Measurements from ENCODE around the gene TMEM145. TPM values are rescaled to one million over a fixed set of nuclear protein-coding genes. Genes with fewer than 3 reads are reported as not detected.
"Not testable (repeated sequence)": the region's sequence is repeated elsewhere in the genome, so short reads cannot be mapped to it uniquely, and the experiment has no call there.

TMEM145 gene
- total RNA-seq, 1 experiment from 2014 or later: 0.85 TPM

DNA sequence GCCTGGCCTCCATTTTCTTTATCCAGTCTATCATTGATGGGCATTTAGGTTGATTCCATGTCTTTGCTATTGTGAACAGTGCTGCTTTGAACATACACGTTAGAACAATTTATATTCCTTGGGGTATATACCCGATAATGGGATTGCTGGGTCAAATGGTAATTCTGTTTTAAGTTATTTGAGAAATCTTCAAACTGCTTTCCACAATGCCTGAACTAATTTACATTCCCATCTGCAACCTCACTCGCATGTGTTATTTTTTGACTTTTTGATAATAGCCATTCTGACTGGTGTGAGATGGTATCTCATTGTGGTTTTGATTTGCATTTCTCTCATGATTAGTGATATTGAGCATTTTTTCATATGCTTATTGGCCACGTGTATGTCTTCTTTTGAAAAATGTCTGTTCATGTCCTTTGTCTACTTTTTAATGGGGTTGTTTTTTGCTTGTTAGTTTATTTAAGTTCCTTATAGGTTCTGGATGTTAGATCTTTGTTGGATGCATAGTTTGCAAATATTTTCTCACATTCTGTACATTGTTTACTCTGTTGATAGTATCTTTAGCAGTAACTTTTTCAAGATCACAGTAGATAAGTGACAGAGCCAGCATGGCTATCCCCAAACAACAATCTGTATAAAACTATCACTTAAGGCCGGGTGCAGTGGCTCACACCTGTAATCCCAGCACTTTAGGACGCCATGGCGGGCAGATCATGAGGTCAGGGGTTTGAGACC lies 26.2 kb downstream of the TMEM145 start:
- not testable (repeated sequence) for H3K4me1 ChIP-seq; DNase-seq; H3K27ac ChIP-seq; H3K36me3 ChIP-seq; H3K9me3 ChIP-seq (replicated peaks); H3K4me3 ChIP-seq; H3K27me3 ChIP-seq

DNA sequence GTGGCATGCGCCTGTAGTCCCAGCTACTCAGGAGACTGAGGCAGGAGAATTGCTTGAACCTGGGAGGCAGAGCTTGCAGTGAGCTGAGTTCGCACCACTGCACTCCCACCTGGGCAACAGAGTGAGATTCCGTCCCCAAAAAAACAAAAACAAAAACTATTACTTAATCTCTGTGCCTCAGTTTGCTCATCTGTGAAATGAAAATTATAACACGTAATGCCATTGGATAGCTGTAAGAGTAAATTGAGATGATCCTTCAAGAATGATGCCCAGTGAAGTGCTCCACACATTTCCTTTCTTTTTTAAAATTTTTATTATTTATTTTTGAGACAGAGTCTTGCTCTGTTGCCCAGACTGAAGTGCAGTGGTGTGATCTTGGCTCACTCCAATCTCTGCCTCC lies 26.8 kb downstream of the TMEM145 start:
- H3K36me3 ChIP-seq; H3K4me3 ChIP-seq; H3K4me1 ChIP-seq; H3K9me3 ChIP-seq (replicated peaks); DNase-seq; H3K27me3 ChIP-seq; H3K27ac ChIP-seq: not testable (repeated sequence)

DNA sequence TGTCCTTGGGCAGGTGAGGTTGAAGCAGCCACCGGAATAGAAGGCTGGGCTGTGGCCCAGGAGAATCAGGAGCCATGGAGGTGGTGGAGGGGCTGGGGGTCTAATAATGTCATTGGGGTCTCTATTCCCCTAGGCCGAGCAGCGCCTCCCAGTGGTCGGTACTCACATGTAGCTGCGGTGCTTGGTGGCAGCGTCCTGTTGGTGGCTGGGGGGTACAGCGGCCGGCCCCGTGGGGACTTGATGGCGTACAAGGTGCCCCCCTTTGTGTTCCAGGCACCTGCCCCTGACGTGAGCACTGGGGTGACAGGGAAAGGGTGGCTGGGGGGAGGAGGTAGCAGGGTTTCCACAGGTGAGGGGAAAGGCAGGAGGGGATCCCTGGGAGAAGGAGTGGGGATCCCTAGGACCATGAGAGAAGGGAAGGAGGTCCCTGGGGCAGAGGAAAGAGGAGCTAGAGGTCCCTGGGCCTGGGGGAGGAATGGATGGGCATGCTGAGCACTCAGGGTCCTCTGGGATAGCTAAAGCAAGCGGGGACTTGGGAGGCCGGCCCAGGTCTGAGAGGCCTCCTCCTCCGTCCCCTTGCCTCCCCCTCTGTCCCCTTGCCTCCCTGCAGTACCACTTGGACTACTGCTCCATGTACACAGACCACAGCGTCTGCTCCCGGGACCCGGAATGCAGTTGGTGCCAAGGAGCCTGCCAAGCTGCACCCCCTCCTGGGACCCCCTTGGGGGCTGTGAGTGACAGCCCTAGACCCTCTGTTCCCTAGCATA lies 30.4 kb downstream of the TMEM145 start:
- no peaks in the 10 kb centered on the region for H3K9me3 ChIP-seq (replicated peaks)
- H3K4me1 ChIP-seq: no peaks in the 10 kb centered on the region
- no peak for DNase-seq
- no peak overlapping the region for H3K27ac ChIP-seq
- H3K36me3 ChIP-seq: no peaks in the 10 kb centered on the region; the same call in 1 of the 2 replicates
- no peak overlapping the region for H3K4me3 ChIP-seq
- H3K27me3 ChIP-seq: no peaks in the 10 kb centered on the region

DNA sequence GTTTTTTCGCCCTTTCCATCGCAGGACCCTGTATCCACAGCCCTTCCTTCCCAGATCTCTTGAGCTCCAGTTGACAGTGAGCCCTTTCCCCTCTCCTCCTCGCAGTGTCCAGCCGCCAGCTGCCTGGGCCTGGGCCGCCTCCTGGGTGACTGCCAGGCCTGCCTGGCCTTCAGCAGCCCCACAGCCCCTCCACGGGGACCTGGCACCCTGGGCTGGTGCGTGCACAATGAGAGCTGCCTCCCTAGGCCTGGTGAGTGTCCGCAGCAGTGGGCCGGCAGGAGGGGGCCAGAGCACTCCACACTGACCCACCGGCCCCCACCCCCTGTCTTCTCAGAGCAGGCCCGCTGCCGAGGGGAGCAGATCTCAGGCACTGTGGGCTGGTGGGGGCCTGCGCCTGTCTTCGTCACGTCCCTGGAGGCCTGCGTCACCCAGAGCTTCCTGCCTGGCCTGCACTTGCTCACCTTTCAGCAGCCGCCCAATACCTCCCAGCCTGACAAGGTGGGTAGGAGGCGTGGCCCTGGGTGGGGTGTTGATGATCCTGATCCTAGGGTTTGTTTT lies 31.3 kb downstream of the TMEM145 start:
- Histone ChIP-seq H3K36me3 (no peaks in the 10 kb centered on the region; the same call in 1 of the 2 replicates), H3K4me1 (no peaks in the 10 kb centered on the region), H3K4me3 (no peak overlapping the region), H3K9me3 (replicated peaks) (no peaks in the 10 kb centered on the region), H3K27me3 (no peaks in the 10 kb centered on the region), H3K27ac (no peak overlapping the region)
- DNase-seq: no peak

DNA sequence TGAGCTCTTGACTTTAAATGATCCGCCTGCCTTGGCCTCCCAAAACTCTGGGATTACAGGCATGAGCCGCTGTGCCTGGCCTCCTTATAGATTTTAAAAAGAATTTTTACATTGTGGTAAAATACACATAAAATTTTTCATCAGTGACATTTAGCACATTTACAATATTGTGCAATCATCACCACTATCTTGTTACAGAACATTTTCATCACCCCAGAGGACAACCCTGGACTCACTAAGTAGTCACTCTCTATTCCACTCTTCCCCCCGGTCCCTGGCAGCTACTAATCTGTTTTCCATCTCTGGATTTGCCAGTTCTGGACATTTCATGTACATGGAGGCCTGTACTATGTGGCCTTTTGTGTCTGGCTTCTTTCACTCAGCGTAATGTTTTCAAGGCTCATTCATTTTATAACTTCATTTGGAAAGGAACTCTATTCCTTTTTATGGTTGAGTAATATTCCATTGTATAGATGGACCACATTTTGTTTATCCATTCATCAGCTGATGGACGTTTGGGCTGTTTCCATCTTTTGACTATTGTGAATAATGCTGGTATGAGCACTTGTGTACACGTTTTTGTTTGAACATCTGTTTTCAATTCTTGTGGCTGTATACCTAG lies 32.2 kb downstream of the TMEM145 start:
- no peak overlapping the region for H3K4me3 ChIP-seq
- no peaks in the 10 kb centered on the region for H3K9me3 ChIP-seq (replicated peaks)
- H3K4me1 ChIP-seq: no peaks in the 10 kb centered on the region
- no peaks in the 10 kb centered on the region for H3K27me3 ChIP-seq
- H3K36me3 ChIP-seq: no peaks in the 10 kb centered on the region; the same call in 1 of the 2 replicates
- no peak for DNase-seq
- H3K27ac ChIP-seq: no peak overlapping the region

DNA sequence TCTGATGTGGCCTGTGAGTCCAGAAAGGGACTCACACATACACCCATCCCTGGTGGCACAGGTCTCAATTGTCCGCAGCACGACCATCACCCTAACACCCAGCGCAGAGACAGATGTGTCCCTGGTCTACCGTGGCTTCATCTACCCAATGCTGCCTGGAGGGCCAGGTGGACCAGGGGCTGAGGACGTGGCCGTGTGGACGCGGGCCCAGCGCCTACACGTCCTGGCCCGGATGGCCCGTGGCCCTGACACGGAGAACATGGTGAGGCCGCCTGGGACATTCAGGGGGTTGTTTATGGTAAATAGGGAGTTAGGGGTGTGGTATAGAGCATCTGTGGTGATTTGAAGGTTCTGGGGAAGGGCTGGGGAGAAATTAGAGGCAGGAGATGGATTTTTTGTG lies 35.1 kb downstream of the TMEM145 start:
- no peak overlapping the region for H3K27ac ChIP-seq
- no peaks in the 10 kb centered on the region for H3K9me3 ChIP-seq (replicated peaks)
- no peaks in the 10 kb centered on the region for H3K27me3 ChIP-seq
- H3K4me1 ChIP-seq: no peaks in the 10 kb centered on the region
- no peak for DNase-seq
- no peak overlapping the region for H3K4me3 ChIP-seq
- H3K36me3 ChIP-seq: no peaks in the 10 kb centered on the region; the same call in 1 of the 2 replicates

DNA sequence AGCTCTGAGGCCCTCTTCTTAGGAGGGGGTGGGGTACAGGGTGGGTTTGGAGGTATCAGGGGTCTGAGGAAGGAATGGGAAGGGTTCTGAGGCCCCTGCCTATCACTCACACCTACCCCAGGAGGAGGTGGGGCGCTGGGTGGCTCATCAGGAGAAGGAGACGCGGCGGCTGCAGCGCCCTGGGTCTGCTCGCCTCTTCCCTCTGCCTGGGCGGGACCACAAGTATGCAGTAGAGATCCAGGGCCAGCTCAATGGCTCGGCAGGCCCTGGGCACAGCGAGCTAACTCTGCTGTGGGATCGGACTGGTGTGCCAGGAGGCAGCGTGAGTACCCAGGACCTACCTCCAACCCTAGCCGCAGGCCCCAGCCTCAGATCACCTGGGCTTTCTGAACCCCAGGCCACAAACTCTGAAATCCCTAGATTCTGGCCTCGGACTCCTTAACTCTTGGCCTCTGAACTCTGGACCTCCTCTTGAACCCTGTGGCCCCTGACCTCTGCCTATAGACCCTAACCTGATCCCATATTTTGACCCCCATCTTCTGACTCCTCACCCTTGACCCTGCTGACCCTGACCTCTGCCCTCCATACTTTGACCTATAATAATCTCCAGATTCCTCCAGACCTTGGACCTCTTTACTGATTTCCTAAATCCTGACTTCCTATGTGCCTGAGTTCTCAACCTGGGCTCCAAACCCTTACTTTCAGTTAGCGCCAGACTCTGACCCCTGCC lies 36.4 kb downstream of the TMEM145 start:
- H3K36me3 ChIP-seq: no peaks in the 10 kb centered on the region; the same call in 1 of the 2 replicates
- H3K4me1 ChIP-seq: no peaks in the 10 kb centered on the region
- no peaks in the 10 kb centered on the region for H3K9me3 ChIP-seq (replicated peaks)
- no peak overlapping the region for H3K27ac ChIP-seq
- no peak overlapping the region for H3K4me3 ChIP-seq
- H3K27me3 ChIP-seq: no peaks in the 10 kb centered on the region
- DNase-seq: no peak

DNA sequence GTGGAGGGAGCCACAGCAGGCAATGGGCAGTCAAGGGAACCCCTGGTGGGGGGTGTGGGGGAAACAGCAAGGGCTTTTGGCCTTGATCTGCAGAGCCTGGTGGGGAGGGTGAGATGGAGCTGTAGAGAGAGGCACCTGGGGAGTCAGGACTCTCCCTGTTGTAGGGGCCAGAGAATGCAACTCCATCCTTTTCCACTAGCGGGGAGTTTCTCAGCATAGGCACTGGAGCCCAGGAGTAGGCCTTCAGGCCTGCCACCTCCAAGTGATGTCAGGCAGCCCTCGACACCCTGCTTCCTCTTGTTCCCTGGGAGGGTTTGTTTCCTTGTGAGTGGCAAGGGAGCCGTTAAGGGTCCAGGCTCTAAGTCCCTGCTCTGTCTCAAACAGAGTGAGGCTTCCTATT lies 37.3 kb downstream of the TMEM145 start:
- H3K27ac ChIP-seq: no peak overlapping the region
- no peak for DNase-seq
- H3K36me3 ChIP-seq: no peaks in the 10 kb centered on the region; the same call in 1 of the 2 replicates

DNA sequence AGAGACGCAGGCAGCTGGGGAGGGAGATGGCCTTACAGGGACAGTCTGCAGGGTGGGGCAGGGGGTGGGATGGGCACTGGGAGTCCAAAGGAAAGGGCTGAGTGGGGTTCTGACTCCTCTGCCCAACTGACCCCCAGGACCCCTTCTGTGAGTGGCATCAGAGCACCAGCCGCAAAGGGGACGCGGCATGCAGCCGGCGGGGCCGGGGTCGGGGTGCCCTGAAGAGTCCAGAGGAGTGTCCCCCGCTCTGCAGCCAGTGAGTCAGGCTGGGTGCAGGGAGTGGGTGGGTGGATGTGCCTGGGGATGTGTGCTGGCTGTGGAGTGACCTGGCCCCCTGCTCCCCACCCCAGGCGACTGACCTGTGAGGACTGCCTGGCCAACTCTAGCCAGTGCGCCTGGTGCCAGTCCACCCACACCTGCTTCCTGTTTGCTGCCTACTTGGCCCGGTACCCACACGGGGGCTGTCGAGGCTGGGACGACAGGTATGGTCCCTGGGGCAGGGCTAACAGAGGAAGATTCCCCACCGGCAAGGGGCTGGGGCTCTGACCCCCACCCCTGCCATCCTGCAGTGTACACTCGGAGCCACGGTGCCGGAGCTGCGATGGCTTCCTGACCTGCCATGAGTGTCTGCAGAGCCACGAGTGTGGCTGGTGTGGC lies 38.1 kb downstream of the TMEM145 start:
- Histone ChIP-seq H3K9me3 (replicated peaks) (no peaks in the 10 kb centered on the region), H3K36me3 (no peaks in the 10 kb centered on the region), H3K4me3 (no peak overlapping the region), H3K27me3 (no peaks in the 10 kb centered on the region), H3K27ac (no peak overlapping the region), H3K4me1 (no peaks in the 10 kb centered on the region)
- no peak for DNase-seq

More for the DNA sequence above, 37.3 kb downstream of the TMEM145 start:
- H3K27me3 ChIP-seq: no peaks in the 10 kb centered on the region
- no peaks in the 10 kb centered on the region for H3K9me3 ChIP-seq (replicated peaks)
- H3K4me1 ChIP-seq: no peaks in the 10 kb centered on the region
- H3K4me3 ChIP-seq: no peak overlapping the region

DNA sequence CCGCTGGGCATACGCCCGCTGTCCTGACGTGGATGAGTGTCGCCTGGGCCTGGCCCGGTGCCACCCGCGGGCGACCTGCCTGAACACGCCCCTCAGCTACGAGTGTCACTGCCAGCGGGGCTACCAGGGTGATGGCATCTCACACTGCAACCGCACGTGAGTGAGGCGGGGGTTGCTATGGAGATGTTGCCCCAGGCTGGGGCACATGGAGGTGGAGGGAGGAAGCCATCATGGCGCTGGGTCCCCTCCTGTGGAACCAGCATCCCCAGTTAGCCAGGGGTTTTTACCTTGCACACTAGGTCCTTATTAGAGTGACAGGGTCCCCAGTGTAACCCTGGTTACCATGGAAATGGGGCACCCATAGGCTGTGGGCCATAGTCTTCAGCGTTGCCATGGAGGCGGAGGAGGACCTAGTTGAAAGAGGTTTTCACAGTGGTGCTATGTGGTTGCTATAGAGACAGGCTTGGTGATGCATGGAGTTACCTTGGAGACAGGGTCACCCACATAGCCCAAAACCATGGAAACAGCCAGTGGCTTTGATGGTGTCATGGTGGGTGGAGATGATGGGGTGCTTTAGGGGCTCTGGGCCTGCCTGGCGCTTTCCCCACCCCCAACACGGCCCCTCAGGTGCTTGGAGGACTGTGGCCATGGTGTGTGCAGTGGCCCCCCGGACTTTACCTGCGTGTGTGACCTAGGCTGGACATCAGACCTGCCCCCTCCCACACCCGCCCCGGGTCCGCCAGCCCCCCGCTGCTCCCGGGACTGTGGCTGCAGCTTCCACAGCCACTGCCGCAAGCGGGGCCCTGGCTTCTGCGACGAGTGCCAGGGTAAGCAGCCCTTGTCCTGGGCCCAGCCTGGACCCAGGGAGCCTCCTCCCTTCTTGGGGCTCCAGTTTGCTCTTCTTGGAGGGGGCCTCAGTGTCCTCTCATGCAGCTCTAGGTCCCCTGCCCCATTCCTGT lies 39.5 kb downstream of the TMEM145 start:
- H3K4me3 ChIP-seq: no peak overlapping the region
- H3K9me3 ChIP-seq (replicated peaks): no peaks in the 10 kb centered on the region
- no peak overlapping the region for H3K27ac ChIP-seq
- no peaks in the 10 kb centered on the region for H3K4me1 ChIP-seq
- H3K27me3 ChIP-seq: no peaks in the 10 kb centered on the region
- DNase-seq: no peak
- H3K36me3 ChIP-seq: no peaks in the 10 kb centered on the region

DNA sequence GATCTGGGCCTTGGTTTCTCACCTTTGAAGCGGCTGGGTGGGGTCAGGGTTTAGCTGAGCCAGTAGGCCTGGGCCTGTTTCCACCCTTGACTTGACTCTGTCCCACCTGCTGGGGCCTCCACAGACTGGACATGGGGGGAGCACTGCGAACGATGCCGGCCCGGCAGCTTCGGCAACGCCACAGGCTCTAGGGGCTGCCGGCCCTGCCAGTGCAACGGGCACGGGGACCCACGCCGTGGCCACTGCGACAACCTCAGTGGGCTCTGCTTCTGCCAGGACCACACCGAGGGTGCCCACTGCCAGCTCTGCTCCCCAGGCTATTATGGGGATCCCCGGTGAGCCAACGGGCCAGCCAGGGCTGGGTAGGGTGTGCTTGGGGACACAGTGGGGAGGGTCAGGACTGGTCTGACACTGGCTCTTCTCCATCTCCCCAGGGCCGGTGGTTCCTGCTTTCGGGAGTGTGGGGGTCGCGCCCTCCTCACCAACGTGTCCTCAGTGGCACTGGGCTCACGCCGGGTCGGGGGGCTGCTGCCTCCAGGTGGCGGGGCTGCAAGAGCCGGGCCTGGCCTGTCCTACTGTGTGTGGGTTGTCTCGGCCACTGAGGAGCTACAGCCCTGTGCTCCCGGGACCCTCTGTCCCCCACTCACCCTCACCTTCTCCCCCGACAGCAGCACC lies 40.4 kb downstream of the TMEM145 start:
- H3K4me1 ChIP-seq: no peaks in the 10 kb centered on the region
- no peak for DNase-seq
- H3K4me3 ChIP-seq: no peak overlapping the region
- H3K9me3 ChIP-seq (replicated peaks): no peaks in the 10 kb centered on the region
- no peaks in the 10 kb centered on the region for H3K27me3 ChIP-seq
- H3K36me3 ChIP-seq: no peaks in the 10 kb centered on the region
- H3K27ac ChIP-seq: no peak overlapping the region

DNA sequence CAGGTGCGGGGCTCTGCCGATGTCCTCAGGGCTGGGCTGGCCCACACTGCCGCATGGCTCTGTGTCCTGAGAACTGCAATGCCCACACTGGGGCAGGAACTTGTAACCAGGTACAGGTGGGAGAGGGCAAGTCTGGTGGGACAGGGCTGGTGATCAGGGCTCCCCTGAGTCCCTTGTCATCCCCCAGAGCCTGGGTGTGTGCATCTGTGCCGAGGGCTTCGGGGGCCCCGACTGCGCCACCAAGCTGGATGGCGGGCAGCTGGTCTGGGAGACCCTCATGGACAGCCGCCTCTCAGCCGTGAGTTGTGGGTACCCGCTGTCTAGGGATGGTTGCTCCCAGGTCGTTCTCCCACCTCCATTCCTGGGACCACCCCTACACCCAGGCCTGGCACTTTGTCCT lies 42.8 kb downstream of the TMEM145 start:
- H3K36me3 ChIP-seq: no peaks in the 10 kb centered on the region

DNA sequence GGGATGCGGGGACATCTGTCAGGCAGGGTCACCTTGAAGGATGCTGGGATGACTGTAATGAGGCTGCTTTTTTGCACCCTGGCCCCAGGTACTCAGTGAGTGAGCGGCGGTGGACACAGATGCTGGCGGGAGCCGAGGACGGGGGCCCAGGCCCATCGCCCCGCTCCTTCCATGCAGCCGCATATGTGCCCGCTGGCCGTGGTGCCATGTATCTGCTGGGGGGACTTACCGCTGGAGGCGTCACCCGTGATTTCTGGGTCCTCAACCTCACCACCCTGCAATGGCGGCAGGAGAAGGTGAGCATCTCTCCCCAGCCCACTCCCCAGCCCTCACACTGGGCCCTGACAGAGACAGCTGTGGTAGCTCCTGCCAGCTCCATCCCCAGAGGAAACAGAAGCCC lies 43.6 kb downstream of the TMEM145 start:
- no peaks in the 10 kb centered on the region for H3K36me3 ChIP-seq

More for the DNA sequence above, 42.8 kb downstream of the TMEM145 start:
- Histone ChIP-seq H3K4me3 (no peak overlapping the region), H3K9me3 (replicated peaks) (no peaks in the 10 kb centered on the region), H3K27ac (no peak overlapping the region), H3K4me1 (no peaks in the 10 kb centered on the region), H3K27me3 (no peaks in the 10 kb centered on the region)
- no peak for DNase-seq

More for the DNA sequence above, 43.6 kb downstream of the TMEM145 start:
- Histone ChIP-seq H3K4me3 (no peak overlapping the region), H3K27ac (no peak overlapping the region), H3K9me3 (replicated peaks) (no peaks in the 10 kb centered on the region), H3K27me3 (no peaks in the 10 kb centered on the region), H3K4me1 (no peaks in the 10 kb centered on the region)
- no peak for DNase-seq
